Measurements from ENCODE around the gene HCN4.

Gene HCN4

GRCh38 chr15:73344056-73344455 is 24.7 kb downstream of the HCN4 start:
- no peak for DNase-seq

GRCh38 chr15:73341886-73342600 is 26.7 kb downstream of the HCN4 start:
- peak in 1 of 2 donors; percentile 11 for DNase-seq

- DNase-seq: no peak
Measured at GRCh38 chr15:73340502-73341192, 28.1 kb downstream of the HCN4 start.

- no peak for DNase-seq
Measured at GRCh38 chr15:73338606-73339374, 30.0 kb downstream of the HCN4 start.

- no peak for DNase-seq
Measured at GRCh38 chr15:73338058-73338457, 30.7 kb downstream of the HCN4 start.

- DNase-seq: no peak
Measured at GRCh38 chr15:73337187-73337586, 31.6 kb downstream of the HCN4 start.

GRCh38 chr15:73336756-73337155 is 32.0 kb downstream of the HCN4 start:
- DNase-seq: no peak

GRCh38 chr15:73335471-73335870 is 33.3 kb downstream of the HCN4 start:
- DNase-seq: no peak

- no peak for DNase-seq
Measured at GRCh38 chr15:73335026-73335425, 33.7 kb downstream of the HCN4 start.

GRCh38 chr15:73334086-73334485 is 34.7 kb downstream of the HCN4 start:
- no peak for DNase-seq

- no peak for DNase-seq
Measured at GRCh38 chr15:73333001-73333400, 35.8 kb downstream of the HCN4 start.

- DNase-seq: no peak
Measured at GRCh38 chr15:73331991-73332925, 36.5 kb downstream of the HCN4 start.

- DNase-seq: no peak
Measured at GRCh38 chr15:73331501-73331900, 37.3 kb downstream of the HCN4 start.

- no peak for DNase-seq
Measured at GRCh38 chr15:73330206-73331051, 38.3 kb downstream of the HCN4 start.

GRCh38 chr15:73329501-73330200 is 39.1 kb downstream of the HCN4 start:
- no peak for DNase-seq

GRCh38 chr15:73328981-73329380 is 39.8 kb downstream of the HCN4 start:
- DNase-seq: no peak

GRCh38 chr15:73328149-73328820 is 40.5 kb downstream of the HCN4 start:
- DNase-seq: no peak

GRCh38 chr15:73326157-73326556 is 42.6 kb downstream of the HCN4 start:
- DNase-seq: no peak

GRCh38 chr15:73325191-73325861 is 43.4 kb downstream of the HCN4 start:
- DNase-seq: no peak
